HG03045 (cell line): ENCODE data around the gene PITPNM3.

Experiments
- ATAC-seq: cut with Tn5 transposase; IDR thresholded peaks from one replicate; pipeline ENCODE4 v1.9.1; 2021; ENCODE audit warnings: mild to moderate bottlenecking, moderate library complexity; ENCODE audit not compliant: unreplicated experiment

The PITPNM3 gene

GRCh38 chr17:6465206-6466003 lies 91.0 kb downstream of the PITPNM3 start:
- no peak for ATAC-seq

GRCh38 chr17:6464446-6465041 lies 91.8 kb downstream of the PITPNM3 start:
- ATAC-seq = no peak

- ATAC-seq = no peak
Observed at GRCh38 chr17:6463616-6464445, 92.5 kb downstream of the PITPNM3 start.

GRCh38 chr17:6462692-6463091 lies 93.7 kb downstream of the PITPNM3 start:
- ATAC-seq = no peak

- ATAC-seq = no peak
Observed at GRCh38 chr17:6461792-6462524, 94.4 kb downstream of the PITPNM3 start.

GRCh38 chr17:6461246-6461645 lies 95.1 kb downstream of the PITPNM3 start:
- no peak for ATAC-seq

- no peak for ATAC-seq
Observed at GRCh38 chr17:6460531-6461161, 95.7 kb downstream of the PITPNM3 start.

- ATAC-seq = no peak
Observed at GRCh38 chr17:6458460-6458950, 97.8 kb downstream of the PITPNM3 start.

- no peak for ATAC-seq
Observed at GRCh38 chr17:6457688-6458459, 98.5 kb downstream of the PITPNM3 start.

- no peak for ATAC-seq
Observed at GRCh38 chr17:6456914-6457687, 99.3 kb downstream of the PITPNM3 start.

- no peak for ATAC-seq
Observed at GRCh38 chr17:6456321-6456720, 100.0 kb downstream of the PITPNM3 start.

- no peak for ATAC-seq
Observed at GRCh38 chr17:6455321-6455705, 101.0 kb downstream of the PITPNM3 start.

- no peak for ATAC-seq
Observed at GRCh38 chr17:6454495-6455320, 101.6 kb downstream of the PITPNM3 start.

- ATAC-seq = no peak
Observed at GRCh38 chr17:6453279-6454024, 102.9 kb downstream of the PITPNM3 start.

- ATAC-seq = no peak
Observed at GRCh38 chr17:6452471-6453266, 103.7 kb downstream of the PITPNM3 start.
